Left lung (tissue), 10 donors: ENCODE results near the gene SP8. TPM values are rescaled to one million over a fixed set of nuclear protein-coding genes. Genes with fewer than 3 reads are reported as not detected.

Experiments used
- ATAC-seq: fragments of 200-7000 bp; cut with Tn5 transposase; one replicate; pipeline ENCODE4 v1.9.1; 2020; ENCODE audit warnings: moderate library complexity
- DNase-seq, 4 donors: peaks; one replicate each; pipeline ENCODE4 v3.0.0-alpha.2; 2013 to 2020
- H3K27ac ChIP-seq, 2 donors: fragments of 200-600 bp; sonication (generic) in 1 of 2; one replicate each; pipeline versions ENCODE4 v1.5.0 to v1.8.0; 2020 to 2021
- H3K27me3 ChIP-seq, 2 donors: fragments of 200-600 bp; sonication (generic) in 1 of 2; one replicate each; pipeline versions ENCODE4 v1.5.0 to v1.8.0; 2020 to 2021
- H3K36me3 ChIP-seq, 2 donors: fragments of 200-600 bp; sonication (generic) in 1 of 2; one replicate each; pipeline versions ENCODE4 v1.5.0 to v1.8.0; 2020 to 2021
- H3K4me1 ChIP-seq, 2 donors: fragments of 200-600 bp; one replicate each; pipeline ENCODE4 v1.8.0; 2021
- H3K4me3 ChIP-seq, 2 donors: fragments of 200-600 bp; sonication (generic) in 1 of 2; one replicate each; pipeline versions ENCODE4 v1.5.0 to v1.8.0; 2020 to 2021; ENCODE audit warnings: mild to moderate bottlenecking in 1 of 2
- H3K9me3 ChIP-seq, 2 donors: fragments of 200-600 bp; sonication (generic) in 1 of 2; one replicate each; pipeline versions ENCODE4 v1.5.0 to v1.8.0; 2020 to 2021
- CTCF ChIP-seq, 2 donors: fragments of 200-600 bp; sonication (generic) in 1 of 2; IDR thresholded peaks; one replicate each; pipeline versions ENCODE4 v1.5.0 to v1.8.0; 2021; ENCODE audit warnings: antibody characterized with exemption in 2 of 2
- intact Hi-C, 2 donors: fragments of 100-400 bp; cut with DNase I; formaldehyde crosslinking; loops; one replicate each; pipeline versions ENCODE4 v1.11.2 to v1.14.2; 2022
- polyA plus RNA-seq, 6 donors: library from polyadenylated mRNA; unstranded; fragments of 120-200 nt; gene quantifications; one replicate each; pipeline ENCODE4 v1.2.1, GENCODE V29; 2013; ENCODE audit not compliant: insufficient read length in 6 of 6
- total RNA-seq, 2 donors: library from RNA; stranded (reverse); fragmentation: NEBNext Ultra II Directional; extraction: Animal tissue kit (Norgen Biotek cat#: 25700); gene quantifications; one replicate each; pipeline ENCODE4 v1.2.1, GENCODE V29; 2021
- donor health status: DM: no; HTN: yes; CAD: no.
- donor health status: DM: no; HTN: no; CAD: no.

SP8 gene
- total and polyA plus RNA-seq, 8 donors, result not detected

DNA sequence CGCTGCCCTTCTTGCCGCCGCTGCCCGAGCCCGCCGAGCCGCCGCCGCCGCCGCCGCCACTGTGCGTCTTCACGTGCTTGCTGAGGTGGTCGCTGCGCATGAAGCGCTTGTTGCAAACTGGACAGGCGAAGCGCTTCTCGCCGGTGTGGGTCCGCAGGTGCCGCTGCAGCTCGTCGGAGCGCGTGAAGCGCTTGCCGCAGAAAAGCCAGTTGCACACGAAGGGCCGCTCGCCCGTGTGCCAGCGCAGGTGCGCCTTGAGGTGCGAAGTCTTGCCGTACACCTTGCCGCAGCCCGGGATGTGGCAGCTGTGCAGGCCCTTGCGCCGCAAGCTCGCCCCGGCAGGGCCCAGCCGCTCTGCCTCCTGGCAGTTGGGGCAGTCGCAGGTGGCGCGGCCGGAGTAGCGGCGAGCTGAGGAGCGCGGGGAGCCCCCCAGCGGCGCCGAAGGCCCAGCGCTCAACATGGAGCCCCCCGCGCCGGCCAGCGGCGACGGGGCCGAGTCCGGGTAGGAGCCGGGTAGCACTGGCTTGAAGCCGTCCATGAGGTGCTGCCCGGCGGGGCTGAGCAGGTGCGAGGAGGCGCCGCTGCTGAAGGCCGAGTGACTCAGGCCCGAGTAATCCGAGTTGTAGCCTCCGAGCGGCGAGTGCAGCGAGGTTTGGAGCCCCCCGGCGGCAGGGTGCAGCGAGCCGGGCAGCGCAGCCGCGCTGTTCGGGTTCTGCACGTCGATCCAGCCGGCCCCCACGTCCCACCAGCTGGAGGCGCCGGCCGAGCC, 2.1 kb downstream of the SP8 start:
- Histone ChIP-seq H3K4me3 (peak overlapping the region in 1 of 2 donors; percentile 19), H3K36me3 (no peaks in the 10 kb centered on the region), H3K9me3 (no peaks in the 10 kb centered on the region), H3K27ac (no peak overlapping the region), H3K4me1 (peaks cover 3 to 31% of the 10 kb centered on the region in 2 donors), H3K27me3 (peaks cover 99 to 100% of the 10 kb centered on the region in 2 donors)
- intact Hi-C loops, result no loop called here
- TF ChIP-seq CTCF (IDR thresholded peaks at IDR 0.05), result no peak
- ATAC-seq, result peak; percentile 26
- peak in 1 of 4 donors; percentile 73 for DNase-seq

DNA sequence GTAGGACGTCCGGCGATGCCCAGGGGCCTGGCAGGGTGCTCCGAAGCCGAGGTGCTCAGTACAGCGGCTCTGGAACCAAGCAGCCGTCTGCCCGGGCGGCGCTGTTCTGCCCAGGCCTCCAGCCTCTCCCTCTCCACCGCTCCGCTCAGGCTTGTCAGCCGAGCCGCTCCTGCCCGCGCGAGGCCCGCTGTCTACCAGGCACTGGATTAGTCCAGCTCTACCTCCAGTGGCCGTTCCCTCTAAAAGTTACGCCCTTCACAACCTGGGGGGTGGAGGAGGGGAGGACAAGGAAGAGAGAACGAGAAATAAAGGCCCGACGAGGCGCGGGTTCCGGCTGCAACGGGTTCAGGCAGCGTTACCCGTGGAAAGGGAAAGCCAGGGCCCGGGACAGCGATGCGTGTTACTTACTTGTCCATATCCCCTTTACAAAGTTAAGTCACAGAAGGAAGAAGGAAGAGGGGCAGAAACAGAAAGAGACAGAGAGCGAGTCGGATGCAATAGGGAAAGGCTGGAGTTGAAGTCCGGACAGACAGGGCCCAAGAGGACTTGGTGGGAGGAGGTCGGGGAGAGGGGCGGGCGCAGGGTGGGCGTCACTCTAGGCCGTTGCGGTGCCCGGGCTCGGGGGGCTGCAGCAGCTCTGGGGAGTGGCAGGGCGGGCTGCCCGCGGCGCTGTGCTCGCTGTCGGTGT, 2.8 kb downstream of the SP8 start:
- no peak for TF ChIP-seq CTCF (IDR thresholded peaks at IDR 0.05)
- Histone ChIP-seq H3K4me3 (peak overlapping the region in 1 of 2 donors; percentile 19), H3K9me3 (no peaks in the 10 kb centered on the region), H3K27ac (no peak overlapping the region), H3K36me3 (no peaks in the 10 kb centered on the region), H3K27me3 (peaks cover 99 to 100% of the 10 kb centered on the region in 2 donors), H3K4me1 (peaks cover 3 to 31% of the 10 kb centered on the region in 2 donors)
- DNase-seq (peak in 2 of 4 donors; percentile 38 to 80), ATAC-seq (peak; percentile 82)
- intact Hi-C loops, result no loop called here

DNA sequence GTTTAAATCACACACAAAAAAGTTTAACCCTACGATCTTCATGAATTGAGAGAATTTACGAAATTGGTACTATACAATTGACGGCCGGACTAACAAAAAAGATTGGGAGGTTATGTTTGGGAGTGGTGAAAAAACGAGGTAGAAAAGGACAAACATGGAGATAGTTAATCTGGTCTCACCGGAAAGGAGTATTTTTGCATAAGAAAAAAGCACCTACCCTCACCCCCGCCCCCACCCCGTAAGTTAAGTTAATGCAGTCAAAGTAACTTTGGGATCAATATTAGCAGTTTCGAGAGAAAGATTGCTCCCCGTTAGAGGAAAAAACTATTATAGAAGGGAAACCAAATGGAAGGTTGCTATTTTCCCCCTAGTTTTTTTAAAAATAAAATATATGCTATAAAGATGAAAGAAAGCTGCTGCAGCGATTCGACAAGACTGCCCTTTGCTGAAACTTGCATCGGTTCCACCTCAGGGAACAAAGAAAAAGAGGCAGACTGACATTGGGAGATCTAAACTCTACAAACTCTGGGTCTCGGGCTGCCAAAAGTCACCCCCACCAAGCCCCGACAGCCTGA, 3.5 kb downstream of the SP8 start:
- no peak for TF ChIP-seq CTCF (IDR thresholded peaks at IDR 0.05)
- Histone ChIP-seq H3K27ac (no peak overlapping the region), H3K36me3 (no peaks in the 10 kb centered on the region), H3K27me3 (peaks cover 99 to 100% of the 10 kb centered on the region in 2 donors), H3K4me3 (no peak overlapping the region), H3K9me3 (no peaks in the 10 kb centered on the region), H3K4me1 (peaks cover 5 to 34% of the 10 kb centered on the region in 2 donors)
- intact Hi-C loops, result no loop called here
- DNase-seq (no peak), ATAC-seq (no peak)

DNA sequence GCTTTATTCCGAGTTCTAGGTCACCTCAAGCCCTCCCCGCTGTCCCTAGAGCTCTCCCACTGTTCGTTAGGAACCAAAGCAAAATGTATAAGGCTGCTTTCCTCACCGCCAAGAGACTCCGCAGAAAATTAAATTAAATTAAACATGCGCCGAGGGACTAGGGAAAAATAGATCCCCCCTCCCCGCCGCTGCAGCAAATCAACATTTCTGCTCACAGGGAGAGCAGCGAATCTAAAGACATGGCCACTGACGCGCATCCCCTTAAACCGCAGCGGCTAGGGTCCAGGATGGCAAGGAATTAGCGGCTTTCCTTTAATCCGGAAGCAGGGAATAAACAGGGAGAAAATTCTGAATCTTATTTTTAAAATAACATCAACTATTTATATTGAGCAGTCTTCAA, 7.6 kb downstream of the SP8 start:
- Histone ChIP-seq H3K36me3 (no peaks in the 10 kb centered on the region), H3K9me3 (no peaks in the 10 kb centered on the region), H3K27me3 (peaks cover 100% of the 10 kb centered on the region in 2 donors), H3K4me1 (peaks cover 4 to 16% of the 10 kb centered on the region in 2 donors), H3K4me3 (no peak overlapping the region), H3K27ac (no peak overlapping the region)
- ATAC-seq, result no peak
- no peak for TF ChIP-seq CTCF (IDR thresholded peaks at IDR 0.05)
- no peak for DNase-seq
- intact Hi-C loops, result loop anchor here in 1 of 2 donors (5.0 kb wide), 1 partner anchor 473 kb away; no protein-coding TSS in a partner anchor
